Stimulated activated CD8-positive, alpha-beta memory T cell treated with anti-CD3 and anti-CD28 coated beads, Interleukin-12 subunit alpha, Interleukin-12 subunit beta, amount 100 ng/mL, for 24 hours (primary cell): ENCODE results near the gene PSMG4.

Experiments used
- DNase-seq: peaks from one replicate; pipeline ENCODE4 v3.0.0-alpha.2; 2020; ENCODE audit errors: extremely low read depth

Gene PSMG4, protein sequence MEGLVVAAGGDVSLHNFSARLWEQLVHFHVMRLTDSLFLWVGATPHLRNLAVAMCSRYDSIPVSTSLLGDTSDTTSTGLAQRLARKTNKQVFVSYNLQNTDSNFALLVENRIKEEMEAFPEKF

DNA sequence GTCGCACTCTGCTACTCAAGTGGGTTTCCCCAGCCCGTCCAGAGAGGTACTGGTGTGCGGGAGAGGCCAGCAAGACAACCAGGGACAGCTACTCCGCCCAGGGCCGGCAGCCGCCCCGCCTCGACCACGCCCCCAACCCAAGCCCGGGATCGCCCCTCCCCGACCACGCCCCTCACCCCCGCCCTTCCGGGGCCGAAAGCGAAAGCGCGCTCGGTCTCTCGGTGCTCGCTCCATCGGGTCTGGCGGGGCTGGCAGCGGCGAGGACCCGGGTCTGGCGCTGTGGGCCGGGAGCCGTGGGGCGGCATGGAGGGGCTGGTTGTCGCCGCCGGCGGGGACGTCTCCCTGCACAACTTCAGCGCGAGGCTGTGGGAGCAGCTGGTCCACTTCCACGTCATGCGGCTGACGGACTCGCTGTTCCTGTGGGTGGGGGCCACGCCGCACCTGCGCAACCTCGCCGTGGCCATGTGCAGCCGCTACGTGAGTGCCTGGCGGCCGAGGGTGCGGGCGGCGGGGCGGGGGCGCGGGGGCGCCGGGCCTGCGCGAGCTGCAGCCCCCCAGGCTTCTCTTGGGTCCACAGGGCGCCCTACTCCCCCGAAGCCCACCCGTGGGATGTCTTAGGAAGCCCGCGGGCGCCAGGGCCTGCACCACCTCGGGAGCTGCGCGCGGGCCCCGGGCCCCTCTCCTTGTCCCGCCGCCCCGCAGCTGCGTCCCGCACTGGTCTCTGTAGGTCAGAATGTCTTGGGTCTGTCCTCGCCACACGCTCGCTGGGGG lies at the start of gene PSMG4:
PSMG4 (plus strand) TSS at position 228 of the 771 bp plus-strand sequence; CDS start at position 304, 76 bp downstream.
- peak; percentile 91 for DNase-seq

DNA sequence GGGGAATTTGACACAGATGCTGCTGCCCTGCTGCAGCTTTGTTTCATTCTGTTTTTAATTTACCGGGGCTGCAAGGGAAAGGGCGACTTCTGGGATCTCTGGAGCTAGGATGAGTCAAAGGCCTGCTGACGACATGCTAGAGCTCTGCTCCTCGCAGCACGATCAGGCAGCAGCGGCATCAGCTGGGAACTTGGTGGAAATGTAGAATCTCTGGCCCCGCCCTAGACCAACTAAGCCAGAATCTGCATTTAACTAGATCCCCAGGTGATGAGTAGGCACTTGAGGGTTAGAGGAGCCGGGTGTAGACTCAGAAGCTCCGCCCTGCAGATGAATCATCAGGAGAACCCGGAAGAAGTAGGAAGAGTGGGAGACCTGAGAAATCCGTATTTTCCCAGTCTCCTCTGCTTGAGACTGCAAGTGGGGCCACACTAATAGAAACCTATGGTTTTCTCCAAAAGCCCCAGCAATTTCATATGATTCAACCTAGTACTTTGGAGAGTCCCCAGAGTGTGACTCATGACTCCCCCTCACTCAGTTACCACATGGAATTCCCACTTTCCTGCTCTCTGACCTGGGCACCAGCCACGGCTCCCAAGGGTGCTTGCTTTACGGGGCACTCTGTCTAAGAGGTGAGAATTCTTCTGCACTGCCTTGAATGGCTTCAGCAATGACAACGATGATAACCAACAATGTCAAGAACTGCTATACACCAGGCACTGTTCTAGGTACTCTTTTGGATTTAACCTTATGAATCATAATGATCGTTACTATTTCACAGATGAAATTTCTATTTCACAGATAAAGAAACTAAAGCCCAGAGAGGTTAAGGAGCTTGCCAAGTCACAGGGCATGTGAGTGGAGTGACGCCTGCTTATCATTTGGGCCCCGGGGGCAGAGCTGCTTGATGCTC lies 49.4 kb upstream of the PSMG4 start:
- DNase-seq: peak; percentile 38

DNA sequence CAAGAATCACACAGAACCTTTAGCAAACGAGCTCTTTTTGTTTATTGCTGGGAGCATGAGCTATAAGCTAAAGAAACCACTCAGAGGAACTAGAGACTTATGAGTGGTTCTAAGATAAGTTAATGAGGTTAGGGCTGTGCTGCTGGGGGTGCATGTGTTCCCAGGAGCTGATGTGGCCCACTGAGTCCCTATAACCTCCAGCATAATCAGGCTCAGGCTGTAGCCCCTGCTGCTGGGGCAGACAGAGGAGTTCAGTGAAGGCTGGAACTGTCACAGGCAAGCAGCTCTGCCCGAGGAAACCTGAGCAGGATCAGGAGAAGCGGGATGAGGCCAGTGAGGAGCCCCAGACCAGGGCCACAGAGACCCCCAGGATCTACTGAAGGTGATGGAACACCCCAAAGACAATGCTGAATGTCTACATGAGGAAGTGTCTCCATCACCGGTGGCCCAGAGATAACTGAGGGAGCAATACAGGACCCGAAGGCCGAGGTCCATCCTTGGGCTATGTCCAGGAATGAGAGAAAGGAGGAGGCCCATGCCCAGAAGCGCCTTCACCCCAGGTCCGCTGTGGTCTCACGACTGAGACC lies 48.6 kb upstream of the PSMG4 start:
- DNase-seq: no peak

DNA sequence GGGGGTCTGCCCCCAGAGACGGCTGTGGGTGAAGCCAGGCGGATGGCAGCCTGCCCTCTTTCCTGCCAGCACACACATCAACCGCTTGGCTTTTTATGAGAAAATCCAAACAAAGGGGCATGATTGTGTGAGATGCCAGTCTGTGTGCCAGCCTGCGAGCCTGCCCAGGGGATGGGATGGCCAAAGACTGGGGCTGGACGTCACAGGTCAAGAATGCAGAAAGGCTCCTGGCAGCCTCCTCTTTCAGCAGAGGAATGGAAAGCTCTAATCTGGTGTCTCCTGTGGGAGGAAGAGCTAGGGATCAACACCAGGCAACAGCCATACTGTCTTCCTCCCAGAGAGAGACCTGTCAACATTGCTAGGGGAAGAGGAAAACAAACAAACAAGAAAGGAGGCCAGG lies 47.1 kb upstream of the PSMG4 start:
- no peak for DNase-seq

DNA sequence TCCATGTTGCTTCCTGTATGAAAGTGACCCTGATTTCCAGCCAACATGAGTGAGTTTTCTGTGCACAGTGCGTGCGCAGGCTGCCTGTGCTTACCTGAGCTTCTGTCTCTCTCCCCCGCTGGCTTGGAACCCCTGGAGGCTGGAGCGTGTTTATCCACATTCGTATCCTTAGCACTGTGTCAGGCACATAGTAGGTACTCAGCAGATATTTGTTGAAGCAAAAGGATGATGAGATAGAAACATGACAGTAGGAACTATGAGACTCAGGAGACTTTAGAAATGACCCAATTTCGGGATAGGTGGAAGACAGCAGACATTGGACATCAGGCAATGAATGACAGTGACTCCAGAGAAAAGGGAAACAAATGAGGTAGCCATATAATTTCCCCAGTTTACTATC lies 46.5 kb upstream of the PSMG4 start:
- DNase-seq: no peak

DNA sequence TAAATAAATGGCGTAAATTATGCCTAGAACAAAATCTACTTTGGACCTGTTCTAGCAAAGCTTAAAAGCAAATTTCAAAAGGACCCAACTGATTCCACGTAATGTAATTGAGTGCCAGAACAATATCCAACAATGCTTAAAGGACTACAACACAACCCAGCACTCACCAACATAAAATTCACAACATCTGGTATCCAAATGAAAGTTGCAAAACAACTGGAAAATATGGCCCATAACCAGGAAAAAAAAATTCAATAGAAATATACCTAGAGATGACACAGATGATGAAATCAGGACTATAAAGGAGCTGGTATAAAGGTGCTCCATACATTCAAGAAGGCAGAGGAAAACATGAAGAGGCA lies 45.4 kb upstream of the PSMG4 start:
- DNase-seq: no peak

DNA sequence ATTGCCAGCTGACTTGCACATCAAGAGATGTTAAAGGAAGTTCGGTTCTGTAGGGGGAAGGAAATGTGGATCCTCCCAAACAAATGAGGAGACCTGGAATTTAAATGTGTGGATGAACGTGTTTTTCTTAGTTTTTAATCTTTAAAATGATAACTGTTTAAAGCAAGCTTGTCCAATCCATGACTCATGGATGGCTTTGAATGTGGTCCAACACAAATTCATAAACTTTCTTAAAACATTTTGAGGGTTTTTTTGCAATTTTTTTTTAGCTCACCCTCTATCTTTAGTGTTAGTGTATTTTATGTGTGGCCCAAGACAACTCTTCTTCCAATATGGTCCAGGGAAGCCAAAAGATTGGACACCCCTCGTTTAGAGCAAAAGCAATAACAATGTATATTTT lies 43.8 kb upstream of the PSMG4 start:
- DNase-seq: no peak

DNA sequence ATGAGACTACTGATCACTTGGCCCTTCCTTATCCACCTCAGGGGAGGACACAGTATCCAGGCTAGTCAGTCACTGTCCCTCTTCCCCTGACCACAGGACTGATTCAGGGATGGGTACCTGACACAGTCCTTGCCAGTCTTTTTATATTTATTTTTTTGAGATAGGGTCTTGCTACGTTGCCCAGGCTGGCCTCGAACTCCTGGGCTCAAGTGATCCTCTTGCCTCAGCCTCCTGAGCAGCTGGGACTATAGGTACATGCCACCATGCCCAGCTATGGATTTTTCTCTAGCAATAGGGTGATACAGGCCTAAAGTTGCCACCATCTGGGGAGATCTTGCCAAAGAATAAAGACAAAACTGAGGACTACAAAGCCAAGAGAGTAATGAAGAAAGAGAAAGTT lies 41.5 kb upstream of the PSMG4 start:
- DNase-seq: no peak

DNA sequence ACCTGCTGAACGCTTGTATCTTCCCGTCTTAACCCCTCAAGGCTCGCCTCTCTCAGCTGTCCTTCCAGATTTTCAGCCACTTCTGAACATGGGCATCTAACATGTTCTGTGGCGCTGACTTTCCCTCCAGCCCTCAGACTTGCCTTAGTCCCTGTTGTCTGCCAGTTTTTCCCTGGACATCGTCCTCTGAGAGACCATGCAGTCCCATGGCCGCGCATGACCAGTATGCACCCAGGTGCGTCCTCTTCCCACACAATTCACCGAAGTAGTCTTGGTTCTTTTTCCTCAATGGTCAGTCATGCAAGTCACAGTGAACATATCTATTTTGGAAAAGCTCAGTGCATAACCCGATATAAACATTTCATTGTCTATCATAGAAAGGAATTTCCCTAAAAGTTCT lies 40.5 kb upstream of the PSMG4 start:
- DNase-seq: no peak

DNA sequence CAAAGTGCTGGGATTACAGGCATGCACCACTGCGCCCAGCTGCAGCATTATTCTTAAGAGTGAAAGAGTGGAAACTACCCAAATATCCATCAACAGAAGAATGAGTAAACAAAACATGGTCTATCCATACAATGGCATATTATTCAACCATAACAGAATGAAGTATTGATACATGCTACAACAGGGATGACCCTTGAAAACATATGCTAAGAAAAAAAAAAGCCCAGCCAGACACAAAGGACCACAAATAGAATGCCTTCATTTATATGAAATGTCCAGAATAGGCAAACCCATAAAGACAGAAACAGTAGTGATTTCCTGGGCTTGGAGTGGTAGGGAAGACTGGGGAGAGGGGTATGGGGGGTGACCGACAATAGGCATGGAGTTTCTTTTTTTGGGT lies 38.4 kb upstream of the PSMG4 start:
- no peak for DNase-seq

DNA sequence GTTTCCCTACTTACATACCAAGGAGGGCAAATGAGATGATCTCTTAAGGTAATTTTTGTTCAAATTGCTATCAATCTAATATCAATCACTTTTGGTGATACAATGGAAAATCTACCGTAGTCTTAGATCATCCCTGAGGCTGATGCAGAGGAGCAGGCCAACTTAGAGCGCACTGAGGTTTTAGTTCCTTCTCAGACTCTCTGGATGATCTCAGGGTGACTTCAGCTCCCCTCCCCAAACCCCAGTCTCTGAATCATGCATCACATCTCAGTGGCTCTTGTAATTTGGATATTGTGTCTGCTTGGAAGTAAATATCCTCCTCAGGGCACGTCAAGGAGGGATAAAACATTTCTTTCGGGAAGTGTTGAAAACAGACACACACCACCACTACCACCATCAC lies 37.2 kb upstream of the PSMG4 start:
- no peak for DNase-seq

DNA sequence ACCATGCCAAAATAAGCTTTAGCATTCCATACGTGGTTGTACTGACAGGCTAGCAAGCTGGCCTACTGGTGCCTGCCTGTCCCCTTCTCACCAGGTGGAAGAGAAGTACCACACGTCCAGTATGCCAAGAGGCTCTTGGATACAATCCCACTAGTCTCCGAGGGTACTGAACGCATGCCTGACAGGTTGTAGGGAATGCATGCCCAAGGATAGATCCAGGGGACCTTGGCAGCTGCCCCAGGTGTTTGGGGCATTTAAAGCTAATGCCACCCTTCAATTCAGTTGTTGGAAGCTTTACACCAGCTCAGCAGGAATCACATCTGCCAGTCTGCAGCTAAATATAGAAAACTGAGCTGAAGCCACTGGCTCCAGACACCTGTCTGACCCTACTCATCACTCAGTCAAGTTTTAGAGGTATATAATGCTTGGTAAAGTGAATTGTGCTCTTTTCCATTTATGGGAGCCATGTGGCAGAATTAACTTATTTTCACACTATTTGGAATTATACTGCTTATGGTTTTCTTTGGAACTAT lies 36.2 kb upstream of the PSMG4 start:
- no peak for DNase-seq

DNA sequence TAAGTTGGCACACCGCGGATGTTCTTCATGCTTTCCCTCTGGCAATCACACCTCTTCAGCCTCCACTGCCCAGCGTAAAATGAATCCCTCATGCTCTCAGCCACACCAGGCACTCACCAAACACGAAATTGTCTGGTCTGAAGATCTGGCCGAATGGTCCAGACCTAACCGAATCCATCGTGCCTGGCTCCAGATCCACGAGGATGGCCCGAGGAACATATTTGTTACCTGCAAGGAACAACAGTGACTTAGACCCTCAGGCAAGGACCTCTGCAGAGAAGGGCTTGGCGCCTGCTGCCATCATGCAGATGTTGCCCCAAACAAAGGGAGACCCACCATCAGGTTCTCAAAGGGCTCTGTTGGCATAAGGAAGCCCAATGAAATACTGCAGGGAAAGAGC lies 32.7 kb upstream of the PSMG4 start:
- no peak for DNase-seq

DNA sequence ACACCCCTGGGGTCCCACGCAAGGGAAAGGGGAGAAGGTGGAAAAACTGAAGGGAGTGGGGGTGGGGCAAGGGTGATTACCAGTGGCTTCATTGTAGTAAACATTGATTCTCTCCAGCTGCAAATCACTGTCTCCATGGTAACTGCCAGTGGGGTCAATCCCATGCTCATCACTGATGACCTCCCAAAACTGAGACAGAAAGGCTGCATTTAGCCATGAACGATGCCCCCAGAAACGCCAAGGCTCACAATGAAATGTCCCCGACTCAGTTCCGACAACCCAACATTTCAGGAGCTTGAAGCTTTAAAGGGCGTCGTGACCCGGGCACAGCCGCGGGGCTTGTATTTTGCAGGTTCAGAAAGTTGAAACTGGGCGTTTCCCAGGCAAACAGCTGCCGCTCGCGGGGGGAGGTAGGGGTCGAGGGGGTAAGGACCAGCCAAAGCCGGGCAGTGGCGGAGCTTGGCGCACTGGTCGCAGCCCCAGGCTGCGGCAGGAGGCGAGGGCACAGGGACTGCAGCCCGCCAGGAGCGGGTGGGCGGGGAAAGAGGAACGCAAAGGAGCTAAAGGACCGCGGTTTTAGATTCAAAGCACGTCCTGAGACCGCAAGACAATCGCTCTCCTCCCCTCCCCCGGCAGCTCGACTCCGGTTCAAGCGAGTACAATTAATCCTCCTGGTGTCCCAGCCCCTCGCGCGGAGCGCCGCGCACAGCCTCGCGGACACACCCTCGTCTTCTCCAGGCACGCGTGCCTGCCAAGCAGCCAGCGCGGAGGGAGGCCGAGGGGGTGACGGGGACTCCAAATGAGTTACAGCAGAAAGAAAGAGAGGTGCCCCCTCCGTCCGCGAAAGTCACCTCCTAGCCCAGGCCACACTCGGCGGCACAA lies 32.0 kb upstream of the PSMG4 start:
- DNase-seq: no peak

DNA sequence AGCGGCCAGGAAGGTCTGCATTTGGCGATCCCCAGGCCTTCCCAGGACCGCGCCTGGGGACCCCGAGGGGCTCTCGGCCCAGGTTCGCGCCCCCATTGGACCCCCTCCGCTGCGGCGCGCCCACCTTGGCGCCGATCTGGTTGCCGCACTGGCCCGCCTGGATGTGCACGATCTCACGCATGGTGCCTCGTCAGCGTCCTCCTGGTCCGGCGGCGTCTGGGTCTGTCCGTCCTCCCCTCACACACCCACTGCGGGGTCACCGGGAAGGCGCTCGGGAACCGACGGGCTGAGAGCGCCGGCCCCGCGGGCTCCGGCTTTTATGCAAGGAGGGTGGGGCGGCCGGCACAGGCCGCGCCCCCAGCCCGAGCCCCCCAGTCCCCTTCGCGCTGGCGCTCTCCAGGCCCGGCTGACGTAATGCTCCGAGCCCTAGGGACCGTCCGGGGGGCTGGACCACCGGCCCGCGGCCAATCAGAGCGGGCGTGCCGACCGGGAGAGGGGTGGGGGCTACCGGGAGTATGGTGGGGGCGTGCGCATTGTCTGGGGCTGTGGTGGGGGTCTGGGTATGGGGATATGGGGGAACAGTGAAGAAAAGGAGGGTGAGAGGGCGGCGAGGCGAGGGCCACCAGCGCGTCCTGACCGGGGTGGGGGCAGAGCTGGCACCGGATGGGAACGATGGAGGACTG lies 31.2 kb upstream of the PSMG4 start, which contains the start of gene TUBB2B:
TUBB2B (minus strand) TSS at position 291 of the 683 bp plus-strand sequence; CDS start at position 181, 110 bp downstream.
- no peak for DNase-seq

DNA sequence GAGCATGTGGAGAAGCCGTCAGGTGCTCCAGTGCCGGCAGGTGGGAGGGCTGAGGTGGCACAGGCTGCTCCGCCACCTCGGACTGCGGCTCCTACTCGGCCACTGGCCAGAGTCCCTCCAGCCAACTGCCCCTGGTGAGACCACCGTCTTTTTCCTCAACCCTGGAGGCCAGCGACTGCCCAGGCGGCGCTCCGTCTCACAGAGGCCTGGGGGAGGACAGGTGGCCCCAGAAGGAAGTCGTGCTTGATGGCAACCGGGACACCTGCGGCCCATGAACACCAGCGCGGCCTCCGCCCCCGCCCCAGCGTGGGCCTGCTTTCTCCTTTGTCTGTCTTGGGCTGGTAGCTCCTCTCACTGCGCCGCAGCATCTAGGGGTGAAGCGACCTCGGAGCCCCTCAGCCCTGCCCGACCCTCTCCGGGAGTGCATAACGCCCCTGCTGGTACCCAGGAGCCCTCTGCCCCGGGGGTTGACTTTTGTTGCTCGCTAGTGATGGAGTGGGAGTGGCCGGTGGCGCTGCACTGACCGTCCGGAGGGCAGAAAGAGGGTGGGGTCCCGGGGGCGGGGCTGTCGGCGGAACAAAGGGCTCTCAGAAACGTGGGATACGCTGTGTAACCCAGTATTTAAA lies 30.6 kb upstream of the PSMG4 start:
- DNase-seq: no peak

DNA sequence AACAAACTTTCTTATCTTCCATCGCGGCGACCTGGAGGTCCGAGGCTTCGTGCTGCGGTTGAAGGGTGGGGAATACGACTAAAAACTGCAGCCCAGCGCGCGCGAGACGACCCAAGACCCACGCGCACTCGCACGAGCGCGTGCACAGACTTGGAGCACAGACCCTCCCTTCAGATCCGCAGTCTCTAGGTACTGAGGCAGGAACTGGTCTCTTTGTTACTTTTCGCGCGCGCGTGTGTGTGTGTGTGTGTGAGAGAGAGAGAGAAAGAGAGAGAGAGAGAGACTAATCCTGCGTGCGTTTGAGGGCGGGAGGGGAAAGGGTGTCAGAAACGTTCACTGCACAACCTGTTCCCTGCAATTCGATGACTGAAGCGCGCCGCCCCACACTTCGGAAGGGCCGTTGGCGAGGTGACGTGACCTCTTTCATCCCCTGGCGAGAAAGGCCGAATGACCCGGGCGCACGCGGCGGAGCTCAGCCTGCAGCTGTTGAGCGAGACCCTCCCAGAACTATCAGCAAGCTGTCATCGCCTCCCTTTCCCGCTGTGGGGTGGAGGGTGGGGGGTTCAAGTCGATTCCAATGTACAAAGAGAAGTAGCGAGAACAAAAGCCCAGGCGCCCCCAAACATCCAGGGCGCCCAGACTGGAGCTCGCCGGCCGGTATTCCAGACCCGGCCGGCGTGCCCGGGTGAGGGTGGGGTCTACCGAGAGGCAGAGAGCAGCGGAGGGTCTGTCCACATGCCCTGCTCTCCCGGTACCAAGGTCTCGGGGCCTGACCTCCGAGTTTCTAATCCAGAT lies 29.8 kb upstream of the PSMG4 start:
- DNase-seq: no peak

DNA sequence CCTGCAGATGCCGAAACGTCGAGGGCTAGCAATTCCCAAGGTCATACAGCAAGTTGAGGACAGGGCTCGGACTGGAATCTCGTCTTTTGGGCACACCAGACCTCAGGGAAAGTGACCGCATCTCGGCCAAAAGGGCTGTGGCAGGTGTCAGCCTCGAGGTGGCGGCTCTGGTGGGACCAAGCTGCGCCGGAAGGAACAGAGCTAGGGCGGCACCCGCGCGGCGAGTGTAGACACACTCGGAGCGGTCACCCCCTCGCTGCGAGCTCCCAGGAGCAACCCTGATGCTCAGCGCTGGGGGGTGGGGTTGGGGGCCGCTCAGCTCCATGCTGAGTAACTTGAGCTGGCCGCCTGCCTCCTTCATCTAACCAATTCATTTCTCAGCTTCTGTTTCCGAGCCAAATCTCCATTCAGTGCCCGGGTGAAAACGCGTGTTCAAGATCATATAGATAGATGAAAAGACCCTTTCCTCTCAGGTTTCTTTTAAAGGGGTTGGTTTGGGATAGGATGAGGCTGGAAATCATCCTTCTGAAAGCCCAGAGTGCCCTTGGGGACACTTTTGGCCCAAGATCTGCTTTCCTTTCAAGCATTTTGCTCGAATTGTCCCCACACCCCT lies 29.1 kb upstream of the PSMG4 start:
- peak; percentile 11 for DNase-seq
